GM23338 (cell line): Measurements from ENCODE around the gene MOSMO.
A peak's percentile ranks its signal among the peaks of the same experiment; 100 is the strongest.

ENCODE experiments used
- CREB1 ChIP-seq: fragments of 250-450 bp; sonication (Bioruptor Pico); IDR thresholded peaks from 2 replicates; pipeline ENCODE4 v1.5.0; 2020; ENCODE audit warnings: low read depth, mild to moderate bottlenecking, moderate library complexity
- EZH2 ChIP-seq: fragments of 200-600 bp; sonication (generic); IDR thresholded peaks from one replicate; pipeline ENCODE4 v1.8.0; 2017; ENCODE audit warnings: antibody characterized with exemption, mild to moderate bottlenecking, low read depth; ENCODE audit not compliant: unreplicated experiment
- EZH2phosphoT487 ChIP-seq: fragments of 200-600 bp; sonication (generic); IDR thresholded peaks from one replicate; pipeline ENCODE4 v1.8.1; 2018; ENCODE audit warnings: antibody characterized with exemption; ENCODE audit not compliant: unreplicated experiment
- JUNB ChIP-seq: IDR thresholded peaks from one replicate; pipeline ENCODE4 v1.6.1; 2016; ENCODE audit warnings: antibody characterized with exemption; ENCODE audit not compliant: unreplicated experiment
- POLR2AphosphoS5 ChIP-seq: IDR thresholded peaks from 2 replicates; pipeline ENCODE4 v1.6.1; 2016; ENCODE audit warnings: antibody characterized with exemption, low read depth
- STAT1 ChIP-seq: IDR thresholded peaks from one replicate; pipeline ENCODE4 v1.6.1; 2016; ENCODE audit warnings: antibody characterized with exemption; ENCODE audit not compliant: unreplicated experiment
- ZNF114 ChIP-seq: fragments of 250-450 bp; sonication (Bioruptor Pico); IDR thresholded peaks from 2 replicates; pipeline ENCODE4 v1.5.0; 2020; ENCODE audit warnings: mild to moderate bottlenecking, moderate library complexity
- ZNF331 ChIP-seq: fragments of 250-450 bp; sonication (Bioruptor Pico); IDR thresholded peaks from 2 replicates; pipeline ENCODE4 v1.5.0; 2020; ENCODE audit warnings: low read depth, mild to moderate bottlenecking, moderate library complexity
- TF ChIP-seq, protein P1 (sequence below), 2 experiments: fragments of 200-600 bp in 1 of 2; sonication (generic) in 1 of 2; conservative IDR thresholded peaks; 2 replicates each; pipeline versions ENCODE4 v1.5.1 to v1.6.1; 2016 to 2017; ENCODE audit warnings: antibody characterized with exemption in 2 of 2, low read depth in 2 of 2, mild to moderate bottlenecking in 2 of 2, moderate library complexity in 1 of 2
- TF ChIP-seq, protein P2 (sequence below): IDR thresholded peaks from 2 replicates; pipeline ENCODE4 v1.6.1; 2016; ENCODE audit warnings: antibody characterized with exemption
- TF ChIP-seq, protein P3 (sequence below): IDR thresholded peaks from one replicate; pipeline ENCODE4 v1.6.1; 2018; ENCODE audit warnings: antibody characterized with exemption; ENCODE audit not compliant: unreplicated experiment
- TF ChIP-seq, protein P4 (sequence below): fragments of 250-450 bp; sonication (Bioruptor Pico); IDR thresholded peaks from 2 replicates; pipeline ENCODE4 v1.5.0; 2020; ENCODE audit warnings: mild to moderate bottlenecking, moderate library complexity

DNA sequence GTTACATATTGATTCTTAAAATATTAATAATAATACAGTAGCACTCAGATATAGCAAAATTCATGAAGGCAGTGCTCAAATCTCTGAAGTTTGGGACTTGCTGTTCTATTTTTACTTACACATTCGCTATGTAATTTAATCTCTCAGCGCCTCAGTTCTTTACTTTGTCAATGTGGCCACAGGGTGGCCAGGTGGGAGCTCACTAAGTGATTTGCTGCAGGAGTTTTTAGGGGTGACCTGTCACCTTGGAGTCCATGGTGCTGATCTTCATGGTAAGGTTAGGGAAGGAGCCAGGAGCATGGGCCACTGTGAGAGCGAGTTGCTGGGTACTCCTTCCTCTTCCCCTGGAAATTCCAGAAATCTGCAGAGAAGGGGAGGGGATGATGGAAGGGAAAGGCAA is 112.5 kb downstream of the MOSMO start:
- TF ChIP-seq, protein P1, sequence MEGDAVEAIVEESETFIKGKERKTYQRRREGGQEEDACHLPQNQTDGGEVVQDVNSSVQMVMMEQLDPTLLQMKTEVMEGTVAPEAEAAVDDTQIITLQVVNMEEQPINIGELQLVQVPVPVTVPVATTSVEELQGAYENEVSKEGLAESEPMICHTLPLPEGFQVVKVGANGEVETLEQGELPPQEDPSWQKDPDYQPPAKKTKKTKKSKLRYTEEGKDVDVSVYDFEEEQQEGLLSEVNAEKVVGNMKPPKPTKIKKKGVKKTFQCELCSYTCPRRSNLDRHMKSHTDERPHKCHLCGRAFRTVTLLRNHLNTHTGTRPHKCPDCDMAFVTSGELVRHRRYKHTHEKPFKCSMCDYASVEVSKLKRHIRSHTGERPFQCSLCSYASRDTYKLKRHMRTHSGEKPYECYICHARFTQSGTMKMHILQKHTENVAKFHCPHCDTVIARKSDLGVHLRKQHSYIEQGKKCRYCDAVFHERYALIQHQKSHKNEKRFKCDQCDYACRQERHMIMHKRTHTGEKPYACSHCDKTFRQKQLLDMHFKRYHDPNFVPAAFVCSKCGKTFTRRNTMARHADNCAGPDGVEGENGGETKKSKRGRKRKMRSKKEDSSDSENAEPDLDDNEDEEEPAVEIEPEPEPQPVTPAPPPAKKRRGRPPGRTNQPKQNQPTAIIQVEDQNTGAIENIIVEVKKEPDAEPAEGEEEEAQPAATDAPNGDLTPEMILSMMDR (conservative IDR thresholded peaks at IDR 0.05; ENCODE audit: low read depth in 2 of 2): peak; percentile 27 to 45
- no peak for TF ChIP-seq CREB1 (CRISPR knock-in tag)
- no peak for TF ChIP-seq JUNB
- TF ChIP-seq, protein P2, sequence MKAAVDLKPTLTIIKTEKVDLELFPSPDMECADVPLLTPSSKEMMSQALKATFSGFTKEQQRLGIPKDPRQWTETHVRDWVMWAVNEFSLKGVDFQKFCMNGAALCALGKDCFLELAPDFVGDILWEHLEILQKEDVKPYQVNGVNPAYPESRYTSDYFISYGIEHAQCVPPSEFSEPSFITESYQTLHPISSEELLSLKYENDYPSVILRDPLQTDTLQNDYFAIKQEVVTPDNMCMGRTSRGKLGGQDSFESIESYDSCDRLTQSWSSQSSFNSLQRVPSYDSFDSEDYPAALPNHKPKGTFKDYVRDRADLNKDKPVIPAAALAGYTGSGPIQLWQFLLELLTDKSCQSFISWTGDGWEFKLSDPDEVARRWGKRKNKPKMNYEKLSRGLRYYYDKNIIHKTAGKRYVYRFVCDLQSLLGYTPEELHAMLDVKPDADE: no peak
- TF ChIP-seq, protein P3, sequence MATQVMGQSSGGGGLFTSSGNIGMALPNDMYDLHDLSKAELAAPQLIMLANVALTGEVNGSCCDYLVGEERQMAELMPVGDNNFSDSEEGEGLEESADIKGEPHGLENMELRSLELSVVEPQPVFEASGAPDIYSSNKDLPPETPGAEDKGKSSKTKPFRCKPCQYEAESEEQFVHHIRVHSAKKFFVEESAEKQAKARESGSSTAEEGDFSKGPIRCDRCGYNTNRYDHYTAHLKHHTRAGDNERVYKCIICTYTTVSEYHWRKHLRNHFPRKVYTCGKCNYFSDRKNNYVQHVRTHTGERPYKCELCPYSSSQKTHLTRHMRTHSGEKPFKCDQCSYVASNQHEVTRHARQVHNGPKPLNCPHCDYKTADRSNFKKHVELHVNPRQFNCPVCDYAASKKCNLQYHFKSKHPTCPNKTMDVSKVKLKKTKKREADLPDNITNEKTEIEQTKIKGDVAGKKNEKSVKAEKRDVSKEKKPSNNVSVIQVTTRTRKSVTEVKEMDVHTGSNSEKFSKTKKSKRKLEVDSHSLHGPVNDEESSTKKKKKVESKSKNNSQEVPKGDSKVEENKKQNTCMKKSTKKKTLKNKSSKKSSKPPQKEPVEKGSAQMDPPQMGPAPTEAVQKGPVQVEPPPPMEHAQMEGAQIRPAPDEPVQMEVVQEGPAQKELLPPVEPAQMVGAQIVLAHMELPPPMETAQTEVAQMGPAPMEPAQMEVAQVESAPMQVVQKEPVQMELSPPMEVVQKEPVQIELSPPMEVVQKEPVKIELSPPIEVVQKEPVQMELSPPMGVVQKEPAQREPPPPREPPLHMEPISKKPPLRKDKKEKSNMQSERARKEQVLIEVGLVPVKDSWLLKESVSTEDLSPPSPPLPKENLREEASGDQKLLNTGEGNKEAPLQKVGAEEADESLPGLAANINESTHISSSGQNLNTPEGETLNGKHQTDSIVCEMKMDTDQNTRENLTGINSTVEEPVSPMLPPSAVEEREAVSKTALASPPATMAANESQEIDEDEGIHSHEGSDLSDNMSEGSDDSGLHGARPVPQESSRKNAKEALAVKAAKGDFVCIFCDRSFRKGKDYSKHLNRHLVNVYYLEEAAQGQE: peak; percentile 40
- no peak for TF ChIP-seq ZNF114 (CRISPR knock-in tag)
- TF ChIP-seq EZH2: no peak
- no peak for TF ChIP-seq EZH2phosphoT487
- no peak for TF ChIP-seq ZNF331 (CRISPR knock-in tag)
- no peak for TF ChIP-seq POLR2AphosphoS5
- no peak for TF ChIP-seq STAT1
- TF ChIP-seq, protein P4, sequence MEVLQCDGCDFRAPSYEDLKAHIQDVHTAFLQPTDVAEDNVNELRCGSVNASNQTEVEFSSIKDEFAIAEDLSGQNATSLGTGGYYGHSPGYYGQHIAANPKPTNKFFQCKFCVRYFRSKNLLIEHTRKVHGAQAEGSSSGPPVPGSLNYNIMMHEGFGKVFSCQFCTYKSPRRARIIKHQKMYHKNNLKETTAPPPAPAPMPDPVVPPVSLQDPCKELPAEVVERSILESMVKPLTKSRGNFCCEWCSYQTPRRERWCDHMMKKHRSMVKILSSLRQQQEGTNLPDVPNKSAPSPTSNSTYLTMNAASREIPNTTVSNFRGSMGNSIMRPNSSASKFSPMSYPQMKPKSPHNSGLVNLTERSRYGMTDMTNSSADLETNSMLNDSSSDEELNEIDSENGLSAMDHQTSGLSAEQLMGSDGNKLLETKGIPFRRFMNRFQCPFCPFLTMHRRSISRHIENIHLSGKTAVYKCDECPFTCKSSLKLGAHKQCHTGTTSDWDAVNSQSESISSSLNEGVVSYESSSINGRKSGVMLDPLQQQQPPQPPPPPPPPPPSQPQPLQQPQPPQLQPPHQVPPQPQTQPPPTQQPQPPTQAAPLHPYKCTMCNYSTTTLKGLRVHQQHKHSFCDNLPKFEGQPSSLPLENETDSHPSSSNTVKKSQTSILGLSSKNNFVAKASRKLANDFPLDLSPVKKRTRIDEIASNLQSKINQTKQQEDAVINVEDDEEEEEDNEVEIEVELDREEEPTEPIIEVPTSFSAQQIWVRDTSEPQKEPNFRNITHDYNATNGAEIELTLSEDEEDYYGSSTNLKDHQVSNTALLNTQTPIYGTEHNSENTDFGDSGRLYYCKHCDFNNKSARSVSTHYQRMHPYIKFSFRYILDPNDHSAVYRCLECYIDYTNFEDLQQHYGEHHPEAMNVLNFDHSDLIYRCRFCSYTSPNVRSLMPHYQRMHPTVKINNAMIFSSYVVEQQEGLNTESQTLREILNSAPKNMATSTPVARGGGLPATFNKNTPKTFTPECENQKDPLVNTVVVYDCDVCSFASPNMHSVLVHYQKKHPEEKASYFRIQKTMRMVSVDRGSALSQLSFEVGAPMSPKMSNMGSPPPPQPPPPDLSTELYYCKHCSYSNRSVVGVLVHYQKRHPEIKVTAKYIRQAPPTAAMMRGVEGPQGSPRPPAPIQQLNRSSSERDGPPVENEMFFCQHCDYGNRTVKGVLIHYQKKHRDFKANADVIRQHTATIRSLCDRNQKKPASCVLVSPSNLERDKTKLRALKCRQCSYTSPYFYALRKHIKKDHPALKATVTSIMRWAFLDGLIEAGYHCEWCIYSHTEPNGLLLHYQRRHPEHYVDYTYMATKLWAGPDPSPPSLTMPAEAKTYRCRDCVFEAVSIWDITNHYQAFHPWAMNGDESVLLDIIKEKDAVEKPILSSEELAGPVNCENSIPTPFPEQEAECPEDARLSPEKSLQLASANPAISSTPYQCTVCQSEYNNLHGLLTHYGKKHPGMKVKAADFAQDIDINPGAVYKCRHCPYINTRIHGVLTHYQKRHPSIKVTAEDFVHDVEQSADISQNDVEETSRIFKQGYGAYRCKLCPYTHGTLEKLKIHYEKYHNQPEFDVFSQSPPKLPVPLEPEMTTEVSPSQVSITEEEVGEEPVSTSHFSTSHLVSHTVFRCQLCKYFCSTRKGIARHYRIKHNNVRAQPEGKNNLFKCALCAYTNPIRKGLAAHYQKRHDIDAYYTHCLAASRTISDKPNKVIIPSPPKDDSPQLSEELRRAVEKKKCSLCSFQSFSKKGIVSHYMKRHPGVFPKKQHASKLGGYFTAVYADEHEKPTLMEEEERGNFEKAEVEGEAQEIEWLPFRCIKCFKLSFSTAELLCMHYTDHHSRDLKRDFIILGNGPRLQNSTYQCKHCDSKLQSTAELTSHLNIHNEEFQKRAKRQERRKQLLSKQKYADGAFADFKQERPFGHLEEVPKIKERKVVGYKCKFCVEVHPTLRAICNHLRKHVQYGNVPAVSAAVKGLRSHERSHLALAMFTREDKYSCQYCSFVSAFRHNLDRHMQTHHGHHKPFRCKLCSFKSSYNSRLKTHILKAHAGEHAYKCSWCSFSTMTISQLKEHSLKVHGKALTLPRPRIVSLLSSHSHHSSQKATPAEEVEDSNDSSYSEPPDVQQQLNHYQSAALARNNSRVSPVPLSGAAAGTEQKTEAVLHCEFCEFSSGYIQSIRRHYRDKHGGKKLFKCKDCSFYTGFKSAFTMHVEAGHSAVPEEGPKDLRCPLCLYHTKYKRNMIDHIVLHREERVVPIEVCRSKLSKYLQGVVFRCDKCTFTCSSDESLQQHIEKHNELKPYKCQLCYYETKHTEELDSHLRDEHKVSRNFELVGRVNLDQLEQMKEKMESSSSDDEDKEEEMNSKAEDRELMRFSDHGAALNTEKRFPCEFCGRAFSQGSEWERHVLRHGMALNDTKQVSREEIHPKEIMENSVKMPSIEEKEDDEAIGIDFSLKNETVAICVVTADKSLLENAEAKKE: no peak
